PC-3 (cell line): ENCODE results near the gene RBMS2. TPM values are rescaled to one million over a fixed set of nuclear protein-coding genes. Genes with fewer than 3 reads are reported as not detected.
A peak's percentile ranks its signal among the peaks of the same experiment; 100 is the strongest.

Experiments used
- ATAC-seq: fragments of 200-7000 bp; cut with Tn5 transposase; 2 replicates; pipeline ENCODE4 v1.9.1; 2020; ENCODE audit warnings: mild to moderate bottlenecking, moderate library complexity
- BruUV-seq: library from RNA; stranded (reverse); fragments of 400-500 nt; replicated peaks from 2 replicates; lab custom pipeline; 2021; lab: Mats Ljungman, UMichigan
- CTCF ChIA-PET: fragments of 300-600 bp; sonication (Branson Sonifier 250); formaldehyde crosslinking; loops from one replicate; lab custom pipeline; 2022; ENCODE audit warnings: antibody characterized with exemption; lab: Charles Lee
- POLR2A ChIA-PET: fragments of 300-600 bp; sonication (Branson Sonifier 250); formaldehyde crosslinking; loops from one replicate; lab custom pipeline; 2022; ENCODE audit warnings: antibody characterized with exemption; ENCODE audit not compliant: unreplicated experiment; lab: Charles Lee
- DNase-seq: peaks from one replicate; pipeline ENCODE4 v3.0.0-alpha.2; 2015
- H2AFZ ChIP-seq: fragments of 300-600 bp; sonication (generic); 2 replicates; pipeline ENCODE4 v1.6.0; 2016; ENCODE audit warnings: antibody characterized with exemption, low read length
- H3F3A ChIP-seq: fragments of 300-600 bp; sonication (generic); one replicate; pipeline ENCODE4 v1.6.0; 2017; ENCODE audit warnings: antibody characterized with exemption, low read length, control low read depth, mild to moderate bottlenecking; ENCODE audit not compliant: unreplicated experiment
- H3K27ac ChIP-seq: fragments of 300-600 bp; sonication (generic); 2 replicates; pipeline ENCODE4 v1.5.1; 2016; ENCODE audit warnings: mild to moderate bottlenecking, low read length
- H3K27me3 ChIP-seq: fragments of 300-600 bp; sonication (generic); 2 replicates; pipeline ENCODE4 v1.6.1; 2016; ENCODE audit warnings: low read length, mixed read lengths
- H3K36me3 ChIP-seq: fragments of 300-600 bp; sonication (generic); 2 replicates; pipeline ENCODE4 v1.6.1; 2016; ENCODE audit warnings: low read depth, mixed run types, low read length, mixed read lengths
- H3K4me1 ChIP-seq: fragments of 300-600 bp; sonication (generic); 2 replicates; pipeline ENCODE4 v1.5.1; 2016; ENCODE audit warnings: low read length; ENCODE audit not compliant: insufficient read depth
- H3K4me2 ChIP-seq: fragments of 300-600 bp; sonication (generic); 2 replicates; pipeline ENCODE4 v1.6.0; 2016; ENCODE audit warnings: low read length
- H3K4me3 ChIP-seq: fragments of 300-600 bp; sonication (generic); 2 replicates; pipeline ENCODE4 v1.5.1; 2016; ENCODE audit warnings: mild to moderate bottlenecking, low read length, mixed read lengths
- H3K79me2 ChIP-seq: fragments of 300-600 bp; sonication (generic); 2 replicates; pipeline ENCODE4 v1.6.1; 2017; ENCODE audit warnings: low read length, mixed read lengths
- H3K9ac ChIP-seq: fragments of 300-600 bp; sonication (generic); 2 replicates; pipeline ENCODE4 v1.6.0; 2016; ENCODE audit warnings: mild to moderate bottlenecking, low read length
- H3K9me2 ChIP-seq: fragments of 300-600 bp; sonication (generic); replicated peaks from 2 replicates; pipeline ENCODE4 v1.6.1; 2016; ENCODE audit warnings: mixed run types, low read length, mixed read lengths
- H3K9me3 ChIP-seq: fragments of 300-600 bp; sonication (generic); 2 replicates; pipeline ENCODE4 v1.6.1; 2016; ENCODE audit warnings: low read length, mixed read lengths
- H4K20me1 ChIP-seq: fragments of 300-600 bp; sonication (generic); 2 replicates; pipeline ENCODE4 v1.6.1; 2016; ENCODE audit warnings: low read length, mixed read lengths
- CTCF ChIP-seq: fragments of 300-600 bp; sonication (generic); conservative IDR thresholded peaks from 2 replicates; pipeline ENCODE4 v1.5.1; 2017; ENCODE audit warnings: antibody characterized with exemption, low read depth, mild to moderate bottlenecking, low read length
- EZH2 ChIP-seq: fragments of 300-600 bp; sonication (generic); IDR thresholded peaks from one replicate; pipeline ENCODE4 v1.6.1; 2017; ENCODE audit warnings: antibody characterized with exemption, mild to moderate bottlenecking, low read length; ENCODE audit not compliant: unreplicated experiment
- EZH2phosphoT487 ChIP-seq: fragments of 300-600 bp; sonication (generic); IDR thresholded peaks from 2 replicates; pipeline ENCODE4 v1.6.1; 2018; ENCODE audit warnings: mild to moderate bottlenecking, antibody characterized with exemption, low read length, borderline replicate concordance
- intact Hi-C: fragments of 100-400 bp; cut with micrococcal nuclease; formaldehyde crosslinking; loops from 2 replicates; pipeline ENCODE4 v1.9.0; 2023
- total RNA-seq: library from RNA; depleted of rRNA; stranded (reverse); fragments of >200 nt; gene quantifications from 2 replicates; pipeline ENCODE4 v1.2.3, GENCODE V29; 2014

Gene RBMS2
- total RNA-seq, 1 experiment from 2014 or later = 10.2 TPM

- POLR2A ChIA-PET = no interaction called here
- no TSS peak for BruUV-seq
- peak overlapping the region; percentile 96 for H3K9ac ChIP-seq
These were observed 108.0 kb downstream of the RBMS2 start for GRCh38 chr12:56629459-56630179.

GRCh38 chr12:56630180-56630632 lies 108.6 kb downstream of the RBMS2 start, which contains the start of gene BAZ2A:
Gene BAZ2A (minus strand): TSS chr12:56630326. CDS start chr12:56617530, 12,796 bp downstream.
- peak within 1 kb of the TSS; percentile 99 for H3K4me3 ChIP-seq
- H3K27me3 ChIP-seq = no peaks in the 10 kb centered on the region
- ATAC-seq (peak; percentile 53), DNase-seq (peak; percentile 78)
- no TSS peak for BruUV-seq
- POLR2A ChIA-PET = no interaction called here
- no peaks in the 10 kb centered on the region for H3K9me2 ChIP-seq
- H3K9ac ChIP-seq = peak within 1 kb of the TSS; percentile 96
- peak within 1 kb of the TSS; percentile 87 for H3K4me2 ChIP-seq
- H3K27ac ChIP-seq = peak within 1 kb of the TSS; percentile 53
- TF ChIP-seq EZH2 (no peak), EZH2phosphoT487 (no peak), CTCF (no peak)
- H3F3A ChIP-seq = no peaks in the 10 kb centered on the region
- H3K36me3 ChIP-seq = peaks cover 10% of the 10 kb centered on the region; the same call in 1 of the 2 replicates
- H4K20me1 ChIP-seq = peaks cover 6% of the 10 kb centered on the region; the same call in 1 of the 2 replicates
- H3K9me3 ChIP-seq = no peaks in the 10 kb centered on the region
- H3K79me2 ChIP-seq = peaks cover 89% of the 10 kb centered on the region
- CTCF ChIA-PET = no interaction called here
- intact Hi-C loops = no loop called here
- H2AFZ ChIP-seq = peak within 1 kb of the TSS; percentile 85
- H3K4me1 ChIP-seq = peaks cover 37% of the 10 kb centered on the region

More at GRCh38 chr12:56629459-56630179, 108.0 kb downstream of the RBMS2 start:
- DNase-seq (peak; percentile 18), ATAC-seq (peak; percentile 26)
- intact Hi-C loops = no loop called here
- Histone ChIP-seq H3K4me3 (peak overlapping the region; percentile 99), H3K4me2 (peak overlapping the region; percentile 87), H2AFZ (peak overlapping the region; percentile 85), H3K79me2 (peaks cover 92% of the 10 kb centered on the region), H3K36me3 (peaks cover 10% of the 10 kb centered on the region; the same call in 1 of the 2 replicates), H4K20me1 (peaks cover 6% of the 10 kb centered on the region; the same call in 1 of the 2 replicates), H3K9me3 (no peaks in the 10 kb centered on the region), H3F3A (no peaks in the 10 kb centered on the region), H3K4me1 (peaks cover 37% of the 10 kb centered on the region), H3K27ac (peak overlapping the region; percentile 53), H3K9me2 (no peaks in the 10 kb centered on the region), H3K27me3 (no peaks in the 10 kb centered on the region)
- CTCF ChIA-PET = no interaction called here
- TF ChIP-seq CTCF = no peak
- TF ChIP-seq EZH2phosphoT487 = no peak
- TF ChIP-seq EZH2 = no peak
